Fibroblast of pulmonary artery (primary cell): ENCODE data around the gene CADPS.

Experiments used
- DNase-seq: peaks from one replicate; pipeline ENCODE4 v3.0.0-alpha.2; 2010; ENCODE audit warnings: low read depth
- H3K4me3 ChIP-seq: replicated peaks from 2 replicates; pipeline ENCODE4 v1.5.1; 2011; ENCODE audit warnings: low read depth, mild to moderate bottlenecking, control low read depth, low read length, moderate library complexity
- CTCF ChIP-seq: IDR thresholded peaks from 2 replicates; pipeline ENCODE4 v1.5.1; 2011; ENCODE audit warnings: mild to moderate bottlenecking, control low read depth, low read length, inconsistent platforms; ENCODE audit errors: missing control alignments

CADPS gene

GRCh38 chr3:62873761-62874710, 1.2 kb downstream of the CADPS start:
- DNase-seq = no peak
- TF ChIP-seq CTCF = no peak
- no peak overlapping the region for H3K4me3 ChIP-seq

- no peak for TF ChIP-seq CTCF
- DNase-seq = no peak
- no peak overlapping the region for H3K4me3 ChIP-seq
These were observed 1.8 kb downstream of the CADPS start for GRCh38 chr3:62873451-62873760.

- H3K4me3 ChIP-seq = no peak overlapping the region
- no peak for DNase-seq
- TF ChIP-seq CTCF = no peak
These were observed 2.9 kb downstream of the CADPS start for GRCh38 chr3:62872318-62872717.

- DNase-seq = no peak
- H3K4me3 ChIP-seq = no peak overlapping the region
- TF ChIP-seq CTCF = no peak
These were observed 4.9 kb downstream of the CADPS start for GRCh38 chr3:62870321-62870720.

GRCh38 chr3:62863648-62864047, 11.6 kb downstream of the CADPS start:
- no peak for TF ChIP-seq CTCF
- H3K4me3 ChIP-seq = no peak overlapping the region

GRCh38 chr3:62859203-62859791, 15.9 kb downstream of the CADPS start:
- no peak overlapping the region for H3K4me3 ChIP-seq
- TF ChIP-seq CTCF = no peak
- DNase-seq = no peak

More at GRCh38 chr3:62863648-62864047, 11.6 kb downstream of the CADPS start:
- no peak for DNase-seq
